ENCODE measurements around the gene CBX1. TPM values are rescaled to one million over a fixed set of nuclear protein-coding genes. Genes with fewer than 3 reads are reported as not detected.

Gene CBX1
- total and polyA plus RNA-seq, 2 of the 8 experiments (the other 6 are each of a cell fraction or from before 2014, with no cell fraction given) = 38.7 to 173 TPM

- TF ChIP-seq PHF8 (conservative IDR thresholded peaks at IDR 0.05; ENCODE audit: low read depth, low read length) (peak; percentile 88; the same call in 1 of the 2 replicates), POLR2AphosphoS5 (IDR thresholded peaks at IDR 0.05; ENCODE audit: low read depth, low read length) (peak; percentile 92)
Observed at GRCh38 chr17:48048384-48049126, 52.7 kb downstream of the CBX1 start (continued).
